GM06990 (cell line): Measurements from ENCODE around the gene ABLIM1.

ENCODE experiments used
- DNase-seq: peaks from one replicate; pipeline ENCODE4 v3.0.0-alpha.2; 2011; ENCODE audit not compliant: insufficient read length; ENCODE audit errors: extremely low read depth
- H3K27me3 ChIP-seq: replicated peaks from 2 replicates; pipeline ENCODE4 v1.6.0; 2011; ENCODE audit warnings: low read length; ENCODE audit not compliant: control insufficient read depth, insufficient read depth
- H3K36me3 ChIP-seq: 2 replicates; pipeline ENCODE4 v1.5.1; 2011; ENCODE audit warnings: low read length; ENCODE audit not compliant: control insufficient read depth, insufficient read depth
- H3K4me3 ChIP-seq: replicated peaks from 2 replicates; pipeline ENCODE4 v1.5.1; 2011; ENCODE audit warnings: low read depth, mild to moderate bottlenecking, control low read depth, low read length
- CTCF ChIP-seq: IDR thresholded peaks from 2 replicates; pipeline ENCODE4 v1.5.1; 2011; ENCODE audit warnings: low read length, control low read depth, mild to moderate bottlenecking, inconsistent platforms; ENCODE audit not compliant: insufficient read depth, poor library complexity, severe bottlenecking

The ABLIM1 gene

GRCh38 chr10:114393482-114393881, 264.6 kb downstream of the ABLIM1 start:
- no peak overlapping the region for H3K4me3 ChIP-seq
- TF ChIP-seq CTCF, result no peak
- DNase-seq, result no peak
- H3K36me3 ChIP-seq, result no peaks in the 10 kb centered on the region
- no peaks in the 10 kb centered on the region for H3K27me3 ChIP-seq

GRCh38 chr10:114392112-114392835, 265.8 kb downstream of the ABLIM1 start:
- no peak for TF ChIP-seq CTCF
- DNase-seq, result no peak
- Histone ChIP-seq H3K4me3 (no peak overlapping the region), H3K27me3 (no peaks in the 10 kb centered on the region), H3K36me3 (no peaks in the 10 kb centered on the region)

GRCh38 chr10:114391599-114391998, 266.5 kb downstream of the ABLIM1 start:
- no peak for TF ChIP-seq CTCF
- Histone ChIP-seq H3K36me3 (no peaks in the 10 kb centered on the region), H3K4me3 (no peak overlapping the region), H3K27me3 (no peaks in the 10 kb centered on the region)
- no peak for DNase-seq

GRCh38 chr10:114389426-114389825, 268.6 kb downstream of the ABLIM1 start:
- no peak for DNase-seq
- H3K27me3 ChIP-seq, result no peaks in the 10 kb centered on the region
- no peaks in the 10 kb centered on the region for H3K36me3 ChIP-seq
- H3K4me3 ChIP-seq, result no peak overlapping the region
- no peak for TF ChIP-seq CTCF

GRCh38 chr10:114388275-114388674, 269.8 kb downstream of the ABLIM1 start:
- H3K36me3 ChIP-seq, result no peaks in the 10 kb centered on the region
- peak; percentile 51 for DNase-seq

More at GRCh38 chr10:114388275-114388674, 269.8 kb downstream of the ABLIM1 start:
- Histone ChIP-seq H3K4me3 (no peak overlapping the region), H3K27me3 (no peaks in the 10 kb centered on the region)
- TF ChIP-seq CTCF, result no peak
